OCI-M2 (cell line): ENCODE measurements around the gene ATP13A5.

Source experiments
- DNase-seq: peaks from one replicate; lab custom pipeline; 2025; ENCODE audit not compliant: unreplicated experiment; lab: John Stamatoyannopoulos, UW

ATP13A5 gene

GRCh38 chr3:193262707-193263106 is 115.8 kb downstream of the ATP13A5 start:
- no peak for DNase-seq

- no peak for DNase-seq
Measured at GRCh38 chr3:193261970-193262369, 116.6 kb downstream of the ATP13A5 start.

GRCh38 chr3:193253986-193254660 is 124.4 kb downstream of the ATP13A5 start:
- no peak for DNase-seq

- DNase-seq, result no peak
Measured at GRCh38 chr3:193250492-193250891, 128.1 kb downstream of the ATP13A5 start.

- DNase-seq, result no peak
Measured at GRCh38 chr3:193248848-193249468, 129.6 kb downstream of the ATP13A5 start.

GRCh38 chr3:193243571-193243970 is 135.0 kb downstream of the ATP13A5 start:
- no peak for DNase-seq

GRCh38 chr3:193241716-193242115 is 136.8 kb downstream of the ATP13A5 start:
- DNase-seq, result no peak

GRCh38 chr3:193240850-193241706 is 137.5 kb downstream of the ATP13A5 start, which contains the start of gene PLAAT1:
TSS of gene PLAAT1 (plus strand) at chr3:193241222. CDS start at chr3:193255651, 14,429 bp downstream.
- peak; percentile 16 for DNase-seq

- DNase-seq, result no peak
Measured at GRCh38 chr3:193240436-193240849, 138.1 kb downstream of the ATP13A5 start.

GRCh38 chr3:193237030-193237429 is 141.5 kb downstream of the ATP13A5 start:
- DNase-seq, result no peak

GRCh38 chr3:193236599-193236998 is 142.0 kb downstream of the ATP13A5 start:
- no peak for DNase-seq

GRCh38 chr3:193231201-193231600 is 147.4 kb downstream of the ATP13A5 start:
- DNase-seq, result no peak

GRCh38 chr3:193230610-193231009 is 147.9 kb downstream of the ATP13A5 start:
- DNase-seq, result no peak

- no peak for DNase-seq
Measured at GRCh38 chr3:193229851-193230420, 148.6 kb downstream of the ATP13A5 start.

- DNase-seq, result no peak
Measured at GRCh38 chr3:193228206-193228605, 150.3 kb downstream of the ATP13A5 start.

- no peak for DNase-seq
Measured at GRCh38 chr3:193225302-193226125, 153.0 kb downstream of the ATP13A5 start.
